GM12878 (cell line): ENCODE measurements around the gene WNK2. TPM values are rescaled to one million over a fixed set of nuclear protein-coding genes. Genes with fewer than 3 reads are reported as not detected.

Source experiments
- ATAC-seq: fragments of 200-7000 bp; cut with Tn5 transposase; 3 replicates; pipeline ENCODE4 v1.9.1; 2020; ENCODE audit warnings: mild to moderate bottlenecking, moderate library complexity
- BruUV-seq: library from RNA; stranded (reverse); fragments of 400-500 nt; replicated peaks from 2 replicates; lab custom pipeline; 2021; lab: Mats Ljungman, UMichigan
- CTCF ChIA-PET: fragments of 300-600 bp; sonication (Branson Sonifier 250); formaldehyde crosslinking; extraction: SDS; loops from one replicate; lab custom pipeline; 2021; ENCODE audit warnings: inconsistent platforms; lab: Yijun Ruan, JAX
- POLR2A ChIA-PET: fragments of 350-600 bp; formaldehyde crosslinking; extraction: SDS; loops from one replicate; lab custom pipeline; 2021; ENCODE audit warnings: inconsistent platforms; lab: Charles Lee
- RAD21 ChIA-PET: fragments of 300-600 bp; sonication (Branson Sonifier 250); formaldehyde crosslinking; loops from one replicate; lab custom pipeline; 2023; ENCODE audit warnings: antibody characterized with exemption; ENCODE audit not compliant: unreplicated experiment; lab: Charles Lee
- SMC1A ChIA-PET: fragments of 300-600 bp; sonication (Branson Sonifier 250); formaldehyde crosslinking; loops from one replicate; lab custom pipeline; 2023; ENCODE audit not compliant: unreplicated experiment, uncharacterized antibody; lab: Charles Lee
- DNase-seq: peaks from one replicate; pipeline ENCODE4 v3.0.0-alpha.2; 2011; ENCODE audit warnings: low read depth, low spot score
- FAIRE-seq: peaks from 3 replicates; lab custom pipeline; 2011; peaks lifted over from hg19 to GRCh38; lab: Jason Lieb, UNC
- H2AFZ ChIP-seq: 2 replicates; pipeline ENCODE4 v1.6.0; 2011; ENCODE audit warnings: low read depth, low read length, control low read depth; ENCODE audit not compliant: control insufficient read depth
- H3K27ac ChIP-seq: 2 replicates; pipeline ENCODE4 v1.5.1; 2011; ENCODE audit warnings: control low read depth; ENCODE audit not compliant: control insufficient read depth, insufficient read depth
- H3K27me3 ChIP-seq, 2 experiments: replicated peaks in 1 of 2; 2 replicates each; pipeline versions ENCODE4 v1.6.0 to v1.6.1; 2011; ENCODE audit warnings: low read length in 1 of 2; ENCODE audit not compliant: control insufficient read depth in 2 of 2, insufficient read depth in 2 of 2
- H3K36me3 ChIP-seq, 2 experiments: 2 replicates each; pipeline ENCODE4 v1.5.1; 2011; ENCODE audit warnings: low read length in 1 of 2; ENCODE audit not compliant: control insufficient read depth in 2 of 2, insufficient read depth in 2 of 2
- H3K4me1 ChIP-seq: 2 replicates; pipeline ENCODE4 v1.6.1; 2011; ENCODE audit warnings: mild to moderate bottlenecking, low read length, moderate library complexity, mixed read lengths; ENCODE audit not compliant: control insufficient read depth, insufficient read depth
- H3K4me2 ChIP-seq: 2 replicates; pipeline ENCODE4 v1.6.0; 2011; ENCODE audit warnings: control low read depth; ENCODE audit not compliant: control insufficient read depth, insufficient read depth
- H3K4me3 ChIP-seq: fragments of 200-600 bp; sonication (generic); 2 replicates; pipeline ENCODE4 v1.5.1; 2016
- H3K79me2 ChIP-seq: 2 replicates; pipeline ENCODE4 v1.6.0; 2011; ENCODE audit warnings: low read length; ENCODE audit not compliant: control insufficient read depth, insufficient read depth
- H3K9ac ChIP-seq: 2 replicates; pipeline ENCODE4 v1.8.0; 2011; ENCODE audit warnings: low read length, control low read depth, mixed read lengths; ENCODE audit not compliant: control insufficient read depth, insufficient read depth
- H3K9me3 ChIP-seq: replicated peaks from 3 replicates; pipeline ENCODE4 v1.5.1; 2011; ENCODE audit warnings: mild to moderate bottlenecking, low read length; ENCODE audit not compliant: control insufficient read depth, insufficient read depth
- H4K20me1 ChIP-seq: 2 replicates; pipeline ENCODE4 v1.6.0; 2011; ENCODE audit not compliant: control insufficient read depth, insufficient read depth
- ASH2L ChIP-seq: fragments of 300-600, 200-600 bp; sonication (generic); IDR thresholded peaks from 2 replicates; pipeline ENCODE4 v1.6.1; 2017; ENCODE audit warnings: low read depth, mild to moderate bottlenecking, borderline replicate concordance
- EGR1 ChIP-seq, 2 experiments: IDR thresholded peaks; 1 replicate in 1 of 2; 2 replicates in 1 of 2; pipeline ENCODE4 v1.6.1; 2011 to 2012; ENCODE audit warnings: low read depth in 2 of 2, low read length in 2 of 2, borderline replicate concordance in 1 of 2, mild to moderate bottlenecking in 1 of 2, moderate library complexity in 1 of 2
- EZH2 ChIP-seq: IDR thresholded peaks from 2 replicates; pipeline ENCODE4 v1.6.1; 2012; ENCODE audit warnings: low read depth, mild to moderate bottlenecking, control low read depth, inconsistent platforms, low read length, borderline replicate concordance; ENCODE audit not compliant: control insufficient read depth
- GATAD2B ChIP-seq: fragments of 450-650 bp; conservative IDR thresholded peaks from 2 replicates; pipeline ENCODE4 v1.6.1; 2017; ENCODE audit warnings: low read depth, mild to moderate bottlenecking, moderate library complexity
- IKZF1 ChIP-seq: fragments of 450-650 bp; conservative IDR thresholded peaks from 2 replicates; pipeline ENCODE4 v1.6.1; 2017; ENCODE audit warnings: antibody characterized with exemption, mild to moderate bottlenecking
- IRF4 ChIP-seq: IDR thresholded peaks from 2 replicates; pipeline ENCODE4 v1.6.1; 2011; ENCODE audit warnings: low read depth, low read length
- MEF2A ChIP-seq: IDR thresholded peaks from 2 replicates; pipeline ENCODE4 v1.6.1; 2011; ENCODE audit warnings: low read depth, mild to moderate bottlenecking, low read length, moderate library complexity; ENCODE audit not compliant: insufficient read depth
- MXI1 ChIP-seq: fragments of 150-350 bp; IDR thresholded peaks from 2 replicates; pipeline ENCODE4 v1.6.1; 2011; ENCODE audit warnings: low read depth, mild to moderate bottlenecking, inconsistent platforms, low read length, improper control_type of control experiment
- RAD21 ChIP-seq: IDR thresholded peaks from 2 replicates; pipeline ENCODE4 v1.6.1; 2011; ENCODE audit warnings: mild to moderate bottlenecking, low read depth, low read length, moderate library complexity; ENCODE audit not compliant: insufficient read depth
- RAD51 ChIP-seq: fragments of 450-650 bp; IDR thresholded peaks from 2 replicates; pipeline ENCODE4 v1.6.1; 2016; ENCODE audit warnings: moderate library complexity, mild to moderate bottlenecking, inconsistent platforms
- WGBS: methylation state at CpG from one replicate; pipeline ENCODE4 v1.1.6; 2016; ENCODE audit warnings: low lambda C conversion rate; ENCODE audit not compliant: insufficient replicate concordance, insufficient coverage; ENCODE audit errors: missing lambda C conversion rate; 5-methylcytosine and 5-hydroxymethylcytosine counted together
- in situ Hi-C: fragments of 300-500 bp; cut with MboI; formaldehyde crosslinking; loops from 9 replicates; pipeline ENCODE4 v1.14.3; 2018; ENCODE audit warnings: mixed read lengths
- intact Hi-C: fragments of 100-400 bp; cut with micrococcal nuclease; formaldehyde crosslinking; loops from one replicate; pipeline ENCODE4 v1.14.2; 2022; ENCODE audit not compliant: unreplicated experiment
- polyA plus RNA-seq, 11 experiments: library from polyadenylated mRNA; depleted of rRNA in 4 of 11; unstranded in 6 of 11; stranded (reverse) in 5 of 11; fragments of >200 nt; fragmentation: Nextera tagmentation in 4 of 11; fragmentation: Illumina TruSeq in 1 of 11; extraction: Ambion mirVana in 4 of 11; extraction: Trizol in 1 of 11; gene quantifications; 1 replicate in 1 of 11; 2 replicates in 10 of 11; pipeline versions ENCODE4 v1.2.1 to v1.2.3, GENCODE V29; 2011 to 2016; ENCODE audit warnings: inconsistent platforms in 2 of 11, missing spikeins in 2 of 11, low read depth in 1 of 11
- total RNA-seq, 4 experiments: library from RNA; depleted of rRNA in 3 of 4; stranded (reverse); fragments of >200 nt in 3 of 4; fragmentation: Illumina TruSeq in 1 of 4; extraction: Trizol in 1 of 4; gene quantifications; 2 replicates each; pipeline versions ENCODE4 v1.2.1 to v1.2.3, GENCODE V29; 2013 to 2021
- TF ChIP-seq, protein P1 (sequence below): fragments of 450-650 bp; IDR thresholded peaks from 2 replicates; pipeline ENCODE4 v1.6.1; 2014; ENCODE audit warnings: mild to moderate bottlenecking
- TF ChIP-seq, protein P2 (sequence below): fragments of 450-650 bp; IDR thresholded peaks from 2 replicates; pipeline ENCODE4 v1.6.1; 2017; ENCODE audit warnings: low read depth, mild to moderate bottlenecking, moderate library complexity
- TF ChIP-seq, protein P3 (sequence below): fragments of 450-650 bp; formaldehyde crosslinking; IDR thresholded peaks from 2 replicates; pipeline ENCODE4 v1.4.0; 2022; ENCODE audit warnings: mild to moderate bottlenecking, moderate library complexity
- TF ChIP-seq, protein P4 (sequence below): IDR thresholded peaks from 2 replicates; pipeline ENCODE4 v1.6.1; 2011; ENCODE audit warnings: low read depth, mild to moderate bottlenecking, low read length, moderate library complexity, borderline replicate concordance; ENCODE audit errors: extremely low read depth

Gene WNK2
- total and polyA plus RNA-seq, 10 of the 15 experiments (the other 5 are each of a cell fraction or from before 2014, with no cell fraction given) = 0.15 TPM; not detected in 9

DNA sequence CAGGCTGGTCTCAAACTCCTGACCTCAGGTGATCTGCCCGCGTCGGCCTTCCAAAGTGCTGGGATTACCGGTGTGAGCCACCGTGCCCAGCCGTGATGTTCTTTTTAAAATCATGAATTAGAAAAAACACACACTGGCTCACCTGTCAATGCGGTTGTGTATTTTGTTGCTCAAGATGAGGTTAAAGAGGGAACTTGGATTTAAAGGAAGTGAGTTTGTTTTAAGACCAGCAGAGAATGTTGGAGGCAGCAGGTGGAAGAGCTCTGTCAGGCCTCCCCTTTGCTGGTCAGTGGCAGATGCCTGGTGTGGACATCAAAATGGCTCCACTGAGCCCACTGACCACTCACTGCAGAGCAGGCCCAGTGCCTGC, 38.9 kb downstream of the WNK2 start:
- no peak overlapping the region for H2AFZ ChIP-seq
- no peaks in the 10 kb centered on the region for H3K36me3 ChIP-seq
- ATAC-seq = no peak
- 60% methylated on average over 7 of the region's 7 CpGs for WGBS
- ChIA-PET POLR2A (no interaction called here), RAD21 (no interaction called here), CTCF (no interaction called here), SMC1A (no interaction called here)
- no peaks in the 10 kb centered on the region for H3K4me1 ChIP-seq
- no peak for DNase-seq
- H3K79me2 ChIP-seq = no peaks in the 10 kb centered on the region
- H3K27ac ChIP-seq = no peak overlapping the region
- no TSS peak for BruUV-seq
- no peak for FAIRE-seq
- in situ Hi-C loops = no loop called here
- TF ChIP-seq MXI1 = no peak
- TF ChIP-seq ASH2L = no peak
- no peak for TF ChIP-seq RAD21
- TF ChIP-seq GATAD2B = no peak
- TF ChIP-seq IKZF1 = no peak
- TF ChIP-seq MEF2A = no peak
- TF ChIP-seq EZH2 = no peak
- TF ChIP-seq RAD51 = no peak
- no peak for TF ChIP-seq IRF4
- TF ChIP-seq EGR1 (IDR thresholded peaks at IDR 0.05; ENCODE audit: borderline replicate concordance in 1 of 2, low read depth in 2 of 2, low read length in 2 of 2) = no peak
- TF ChIP-seq, protein P1, sequence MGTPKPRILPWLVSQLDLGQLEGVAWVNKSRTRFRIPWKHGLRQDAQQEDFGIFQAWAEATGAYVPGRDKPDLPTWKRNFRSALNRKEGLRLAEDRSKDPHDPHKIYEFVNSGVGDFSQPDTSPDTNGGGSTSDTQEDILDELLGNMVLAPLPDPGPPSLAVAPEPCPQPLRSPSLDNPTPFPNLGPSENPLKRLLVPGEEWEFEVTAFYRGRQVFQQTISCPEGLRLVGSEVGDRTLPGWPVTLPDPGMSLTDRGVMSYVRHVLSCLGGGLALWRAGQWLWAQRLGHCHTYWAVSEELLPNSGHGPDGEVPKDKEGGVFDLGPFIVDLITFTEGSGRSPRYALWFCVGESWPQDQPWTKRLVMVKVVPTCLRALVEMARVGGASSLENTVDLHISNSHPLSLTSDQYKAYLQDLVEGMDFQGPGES = no peak
- TF ChIP-seq, protein P2, sequence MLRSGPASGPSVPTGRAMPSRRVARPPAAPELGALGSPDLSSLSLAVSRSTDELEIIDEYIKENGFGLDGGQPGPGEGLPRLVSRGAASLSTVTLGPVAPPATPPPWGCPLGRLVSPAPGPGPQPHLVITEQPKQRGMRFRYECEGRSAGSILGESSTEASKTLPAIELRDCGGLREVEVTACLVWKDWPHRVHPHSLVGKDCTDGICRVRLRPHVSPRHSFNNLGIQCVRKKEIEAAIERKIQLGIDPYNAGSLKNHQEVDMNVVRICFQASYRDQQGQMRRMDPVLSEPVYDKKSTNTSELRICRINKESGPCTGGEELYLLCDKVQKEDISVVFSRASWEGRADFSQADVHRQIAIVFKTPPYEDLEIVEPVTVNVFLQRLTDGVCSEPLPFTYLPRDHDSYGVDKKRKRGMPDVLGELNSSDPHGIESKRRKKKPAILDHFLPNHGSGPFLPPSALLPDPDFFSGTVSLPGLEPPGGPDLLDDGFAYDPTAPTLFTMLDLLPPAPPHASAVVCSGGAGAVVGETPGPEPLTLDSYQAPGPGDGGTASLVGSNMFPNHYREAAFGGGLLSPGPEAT = no peak
- TF ChIP-seq, protein P3, sequence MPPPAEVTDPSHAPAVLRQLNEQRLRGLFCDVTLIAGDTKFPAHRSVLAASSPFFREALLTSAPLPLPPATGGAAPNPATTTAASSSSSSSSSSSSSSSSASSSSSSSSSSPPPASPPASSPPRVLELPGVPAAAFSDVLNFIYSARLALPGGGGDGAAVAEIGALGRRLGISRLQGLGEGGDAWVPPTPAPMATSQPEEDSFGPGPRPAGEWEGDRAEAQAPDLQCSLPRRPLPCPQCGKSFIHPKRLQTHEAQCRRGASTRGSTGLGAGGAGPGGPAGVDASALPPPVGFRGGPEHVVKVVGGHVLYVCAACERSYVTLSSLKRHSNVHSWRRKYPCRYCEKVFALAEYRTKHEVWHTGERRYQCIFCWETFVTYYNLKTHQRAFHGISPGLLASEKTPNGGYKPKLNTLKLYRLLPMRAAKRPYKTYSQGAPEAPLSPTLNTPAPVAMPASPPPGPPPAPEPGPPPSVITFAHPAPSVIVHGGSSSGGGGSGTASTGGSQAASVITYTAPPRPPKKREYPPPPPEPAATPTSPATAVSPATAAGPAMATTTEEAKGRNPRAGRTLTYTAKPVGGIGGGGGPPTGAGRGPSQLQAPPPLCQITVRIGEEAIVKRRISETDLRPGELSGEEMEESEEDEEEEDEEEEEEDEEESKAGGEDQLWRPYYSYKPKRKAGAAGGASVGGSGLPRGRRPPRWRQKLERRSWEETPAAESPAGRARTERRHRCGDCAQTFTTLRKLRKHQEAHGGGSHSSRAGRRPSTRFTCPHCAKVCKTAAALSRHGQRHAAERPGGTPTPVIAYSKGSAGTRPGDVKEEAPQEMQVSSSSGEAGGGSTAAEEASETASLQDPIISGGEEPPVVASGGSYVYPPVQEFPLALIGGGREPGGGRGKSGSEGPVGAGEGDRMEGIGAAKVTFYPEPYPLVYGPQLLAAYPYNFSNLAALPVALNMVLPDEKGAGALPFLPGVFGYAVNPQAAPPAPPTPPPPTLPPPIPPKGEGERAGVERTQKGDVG (CRISPR knock-in tag) = no peak
- TF ChIP-seq, protein P4, sequence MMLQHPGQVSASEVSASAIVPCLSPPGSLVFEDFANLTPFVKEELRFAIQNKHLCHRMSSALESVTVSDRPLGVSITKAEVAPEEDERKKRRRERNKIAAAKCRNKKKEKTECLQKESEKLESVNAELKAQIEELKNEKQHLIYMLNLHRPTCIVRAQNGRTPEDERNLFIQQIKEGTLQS = no peak
- no peak overlapping the region for H3K4me3 ChIP-seq
- no peaks in the 10 kb centered on the region for H3K9me3 ChIP-seq
- intact Hi-C loops = no loop called here
- H3K4me2 ChIP-seq = no peak overlapping the region
- no peaks in the 10 kb centered on the region for H4K20me1 ChIP-seq
- no peak overlapping the region for H3K9ac ChIP-seq
- H3K27me3 ChIP-seq = no peaks in the 10 kb centered on the region
